Neural crest cell (in vitro differentiated cells): ENCODE measurements around the gene ZDHHC11B. TPM values are rescaled to one million over a fixed set of nuclear protein-coding genes. Genes with fewer than 3 reads are reported as not detected.

Source experiments
- DNase-seq: peaks from one replicate; pipeline ENCODE4 v3.0.0; 2021; ENCODE audit warnings: low read depth, mixed read lengths, low spot score
- H3K27ac Mint-ChIP-seq: one replicate; pipeline ENCODE4 v1.8.0; 2021; ENCODE audit warnings: mild to moderate bottlenecking, mixed read lengths; ENCODE audit not compliant: unreplicated experiment
- H3K27me3 Mint-ChIP-seq: 2 replicates; pipeline ENCODE4 v1.8.0; 2021; ENCODE audit warnings: low read depth, mild to moderate bottlenecking, mixed read lengths
- H3K36me3 Mint-ChIP-seq: 2 replicates; pipeline ENCODE4 v1.8.0; 2021; ENCODE audit warnings: low read depth, mild to moderate bottlenecking, mixed read lengths
- H3K4me1 Mint-ChIP-seq: 2 replicates; pipeline ENCODE4 v1.8.0; 2021; ENCODE audit warnings: mixed read lengths
- H3K4me3 Mint-ChIP-seq: one replicate; pipeline ENCODE4 v1.8.0; 2021; ENCODE audit warnings: mild to moderate bottlenecking, mixed read lengths
- H3K9me3 Mint-ChIP-seq: 2 replicates; pipeline ENCODE4 v1.8.0; 2021; ENCODE audit warnings: mixed read lengths
- total RNA-seq: library from RNA; stranded (reverse); gene quantifications from 2 replicates; pipeline ENCODE4 v1.2.1, GENCODE V29; 2021
- TF ChIP-seq, protein P1 (sequence below): fragments of 200-600 bp; sonication (generic); conservative IDR thresholded peaks from 2 replicates; pipeline ENCODE4 v1.5.0; 2021; ENCODE audit warnings: antibody characterized with exemption, mild to moderate bottlenecking

ZDHHC11B gene
- total RNA-seq, 1 donor from 2014 or later = 3.0 TPM

DNA sequence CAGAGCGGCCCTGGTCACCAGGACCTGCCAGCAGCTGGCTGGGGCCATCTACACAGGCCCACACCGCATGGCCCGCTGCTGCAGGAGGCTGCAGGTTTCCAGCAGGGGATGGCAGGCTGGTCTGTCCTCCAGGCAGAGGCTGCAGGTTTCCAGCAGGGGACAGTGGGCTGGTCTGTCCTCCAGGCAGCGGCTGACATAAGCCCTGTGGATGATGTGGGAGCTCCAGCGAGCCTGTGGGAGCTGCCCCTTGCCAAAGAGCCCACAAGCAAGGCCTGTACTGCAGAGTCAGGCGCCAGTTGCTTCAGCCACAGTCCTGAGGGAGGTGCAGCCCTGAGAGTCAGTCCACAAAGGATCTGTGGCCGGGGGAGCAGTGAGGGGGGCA is 109.9 kb downstream of the ZDHHC11B start:
- peaks cover 9% of the 10 kb centered on the region for H3K27me3 Mint-ChIP-seq
- peaks cover 8% of the 10 kb centered on the region for H3K4me1 Mint-ChIP-seq
- no peak for DNase-seq

DNA sequence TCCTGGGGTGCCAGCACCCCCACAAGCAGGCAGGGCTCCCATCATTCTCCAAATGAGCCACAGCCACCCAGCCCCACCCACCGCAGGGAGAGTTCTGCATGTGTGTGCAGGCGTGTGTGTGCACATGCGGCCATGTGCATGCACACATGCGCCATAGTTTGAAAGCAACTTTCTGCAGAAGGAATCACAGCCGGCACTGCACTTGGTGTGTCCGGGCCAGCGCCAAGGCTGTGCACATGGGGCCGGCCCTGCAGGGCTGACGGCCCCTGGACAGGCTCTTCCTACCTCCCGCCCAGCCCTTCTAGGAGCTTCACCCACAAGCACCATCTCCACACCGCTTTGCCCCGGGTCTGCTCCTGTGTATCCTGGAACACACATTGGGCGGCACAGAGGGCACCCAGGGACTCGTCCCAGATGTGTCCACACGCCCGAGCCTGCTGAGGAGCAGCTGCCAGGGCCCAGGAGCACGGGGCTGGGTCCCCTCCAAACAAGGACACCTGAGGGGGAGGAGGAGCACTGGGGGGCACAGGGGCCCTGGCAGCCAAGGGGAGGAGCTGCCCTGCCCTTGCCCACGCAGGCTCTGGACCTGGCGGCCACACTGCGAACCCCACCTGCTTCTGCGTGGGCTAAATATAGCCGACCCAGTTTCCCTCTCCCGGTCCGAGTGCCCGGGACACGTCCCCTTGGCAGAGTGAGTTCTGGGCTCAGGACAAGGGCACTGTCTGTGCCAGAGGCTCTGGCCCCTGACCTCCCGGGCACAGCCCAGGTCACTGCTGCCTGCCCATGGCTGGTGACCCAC is 110.5 kb downstream of the ZDHHC11B start:
- DNase-seq = no peak
- H3K4me3 Mint-ChIP-seq = no peak overlapping the region
- H3K27ac Mint-ChIP-seq = no peak overlapping the region
- peaks cover 8% of the 10 kb centered on the region for H3K4me1 Mint-ChIP-seq
- peaks cover 9% of the 10 kb centered on the region for H3K27me3 Mint-ChIP-seq
- TF ChIP-seq, protein P1, sequence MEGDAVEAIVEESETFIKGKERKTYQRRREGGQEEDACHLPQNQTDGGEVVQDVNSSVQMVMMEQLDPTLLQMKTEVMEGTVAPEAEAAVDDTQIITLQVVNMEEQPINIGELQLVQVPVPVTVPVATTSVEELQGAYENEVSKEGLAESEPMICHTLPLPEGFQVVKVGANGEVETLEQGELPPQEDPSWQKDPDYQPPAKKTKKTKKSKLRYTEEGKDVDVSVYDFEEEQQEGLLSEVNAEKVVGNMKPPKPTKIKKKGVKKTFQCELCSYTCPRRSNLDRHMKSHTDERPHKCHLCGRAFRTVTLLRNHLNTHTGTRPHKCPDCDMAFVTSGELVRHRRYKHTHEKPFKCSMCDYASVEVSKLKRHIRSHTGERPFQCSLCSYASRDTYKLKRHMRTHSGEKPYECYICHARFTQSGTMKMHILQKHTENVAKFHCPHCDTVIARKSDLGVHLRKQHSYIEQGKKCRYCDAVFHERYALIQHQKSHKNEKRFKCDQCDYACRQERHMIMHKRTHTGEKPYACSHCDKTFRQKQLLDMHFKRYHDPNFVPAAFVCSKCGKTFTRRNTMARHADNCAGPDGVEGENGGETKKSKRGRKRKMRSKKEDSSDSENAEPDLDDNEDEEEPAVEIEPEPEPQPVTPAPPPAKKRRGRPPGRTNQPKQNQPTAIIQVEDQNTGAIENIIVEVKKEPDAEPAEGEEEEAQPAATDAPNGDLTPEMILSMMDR = no peak
- H3K36me3 Mint-ChIP-seq = no peaks in the 10 kb centered on the region
- H3K9me3 Mint-ChIP-seq = no peaks in the 10 kb centered on the region

More for the DNA sequence above, 109.9 kb downstream of the ZDHHC11B start:
- H3K9me3 Mint-ChIP-seq = no peaks in the 10 kb centered on the region
- no peaks in the 10 kb centered on the region for H3K36me3 Mint-ChIP-seq
- no peak overlapping the region for H3K4me3 Mint-ChIP-seq
- TF ChIP-seq, protein P1 = no peak
- H3K27ac Mint-ChIP-seq = no peak overlapping the region

DNA sequence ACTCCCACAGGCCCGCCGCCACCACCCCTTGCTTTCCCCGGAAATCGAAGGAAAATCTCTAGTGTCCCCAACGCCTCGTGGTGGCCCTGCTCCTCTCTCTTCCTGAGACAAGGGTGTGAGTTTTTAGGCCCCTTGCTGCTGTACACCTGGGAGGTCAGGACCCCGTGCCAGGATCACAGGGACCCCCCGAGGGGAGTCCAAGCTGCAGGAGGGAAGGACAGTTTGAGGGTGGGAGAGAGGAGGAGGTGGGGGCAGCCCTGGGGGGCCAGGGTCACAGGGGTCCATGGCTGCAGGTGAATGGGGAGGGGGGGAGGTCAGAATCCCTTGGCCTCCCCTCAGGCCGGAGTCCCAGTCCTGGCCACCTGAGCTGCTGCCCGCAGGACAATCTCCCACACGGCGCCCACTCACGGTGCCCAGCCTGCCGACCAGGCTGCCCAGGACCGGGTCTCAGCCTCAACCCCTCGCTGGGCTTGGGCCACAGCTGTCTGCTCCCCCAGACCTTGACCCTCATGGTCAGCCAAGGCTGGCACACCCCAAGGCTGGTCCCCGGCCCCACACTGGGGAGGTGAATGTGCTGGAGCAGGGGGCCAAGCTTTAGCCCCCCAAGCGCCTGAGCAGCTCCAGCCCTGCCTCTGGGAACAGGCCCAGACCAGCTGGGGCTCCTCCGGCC is 111.2 kb downstream of the ZDHHC11B start:
- Mint-ChIP-seq H3K4me1 (peaks cover 8% of the 10 kb centered on the region), H3K4me3 (peak overlapping the region; percentile 89), H3K36me3 (no peaks in the 10 kb centered on the region), H3K9me3 (no peaks in the 10 kb centered on the region), H3K27me3 (peaks cover 9% of the 10 kb centered on the region), H3K27ac (peak overlapping the region; percentile 98)
- no peak for DNase-seq
- TF ChIP-seq, protein P1 = no peak

DNA sequence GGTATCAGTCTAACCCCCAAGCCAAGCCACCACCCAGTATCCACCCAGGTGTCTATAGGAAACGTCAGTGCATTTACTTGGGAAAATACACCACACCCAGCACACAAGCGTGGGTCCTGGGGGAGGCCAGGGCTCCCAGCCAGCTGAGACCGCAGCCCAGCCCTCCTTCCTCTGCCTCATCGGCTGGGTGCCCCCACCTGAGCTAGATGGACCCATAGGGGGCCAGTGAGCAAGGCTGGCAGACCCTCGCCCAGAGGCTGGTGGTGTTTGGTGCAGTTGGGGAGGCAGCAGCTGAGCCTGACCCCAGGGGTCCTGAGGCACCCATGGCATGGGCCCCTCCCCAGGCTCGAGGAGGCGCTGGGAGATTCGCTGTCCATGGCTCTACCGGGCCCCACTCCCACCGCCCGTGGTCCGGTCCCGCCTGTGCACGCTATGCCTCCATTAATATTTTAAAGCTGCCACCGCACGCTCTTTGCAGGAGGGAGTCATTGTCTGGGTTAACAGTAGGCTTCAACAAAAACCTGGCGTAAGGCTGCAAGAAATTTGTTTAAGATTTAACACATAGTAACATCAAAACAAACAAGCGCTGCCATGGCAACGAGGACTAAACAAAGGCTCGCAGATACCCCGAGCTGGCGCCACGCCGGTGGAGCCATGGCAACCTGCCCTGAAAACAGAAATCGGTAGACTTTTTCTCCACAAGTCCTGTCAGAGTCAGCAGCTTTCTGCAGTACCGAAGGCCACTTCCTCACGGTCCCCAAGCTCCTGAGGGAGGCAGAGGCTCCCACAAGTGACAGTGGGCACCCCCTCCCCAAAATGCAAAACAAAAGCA is 112.0 kb downstream of the ZDHHC11B start:
- Mint-ChIP-seq H3K36me3 (peaks cover under 1% of the 10 kb centered on the region), H3K27ac (peak overlapping the region; percentile 98), H3K4me3 (peak overlapping the region; percentile 89), H3K4me1 (peaks cover 8% of the 10 kb centered on the region), H3K9me3 (no peaks in the 10 kb centered on the region), H3K27me3 (peaks cover 9% of the 10 kb centered on the region)
- peak; percentile 62 for DNase-seq
- TF ChIP-seq, protein P1 = no peak

DNA sequence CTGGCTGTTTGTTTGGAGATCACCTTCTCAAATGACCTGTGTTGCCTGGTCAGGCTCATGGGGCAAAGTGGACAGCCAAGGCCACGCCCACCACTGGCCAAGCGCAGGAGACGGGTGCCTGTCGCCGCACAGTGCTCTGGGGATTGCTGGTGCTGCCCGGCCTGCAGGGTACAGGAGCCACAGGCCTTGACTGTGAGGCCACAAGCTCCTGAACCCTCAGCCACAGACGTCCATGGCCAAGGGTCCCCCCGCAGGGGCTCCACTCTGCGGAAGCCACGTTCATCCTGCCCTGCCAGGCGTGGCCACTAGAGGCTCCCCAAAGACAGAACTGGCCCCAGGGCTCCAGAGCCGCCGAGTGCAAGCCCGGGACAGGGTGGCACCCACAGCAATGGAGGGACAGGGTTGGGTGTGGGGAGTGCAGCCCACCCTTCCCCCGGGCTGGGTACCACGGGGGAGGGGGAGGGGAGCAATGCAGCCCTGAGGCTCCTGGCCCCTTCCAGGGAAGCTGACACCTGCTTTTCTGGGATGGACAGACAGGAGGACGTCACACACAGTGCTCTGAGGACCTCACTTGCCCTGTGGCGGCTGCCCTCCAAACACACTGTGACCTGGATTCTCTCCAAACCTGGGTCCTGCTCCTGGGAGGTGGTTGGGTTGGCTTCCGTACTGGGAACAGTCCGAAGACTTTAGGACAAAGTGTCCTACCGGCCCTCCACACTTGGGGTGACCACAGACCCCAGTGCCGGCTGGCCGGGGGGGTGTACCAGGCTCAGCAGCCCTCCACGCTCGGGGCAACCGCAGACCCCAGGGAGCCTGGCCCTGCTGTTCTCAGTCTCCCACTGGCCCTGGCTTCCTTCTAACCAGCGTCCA is 112.8 kb downstream of the ZDHHC11B start:
- peak; percentile 78 for DNase-seq
- Mint-ChIP-seq H3K36me3 (peaks cover 5% of the 10 kb centered on the region), H3K4me1 (peaks cover 8% of the 10 kb centered on the region), H3K9me3 (no peaks in the 10 kb centered on the region), H3K27ac (no peak overlapping the region), H3K4me3 (peak overlapping the region; percentile 38), H3K27me3 (peaks cover 9% of the 10 kb centered on the region)
- TF ChIP-seq, protein P1 = peak; percentile 87
